ENCODE measurements around the gene PFN3.

- TF ChIP-seq GATA2 (IDR thresholded peaks at IDR 0.05; ENCODE audit: low read depth, low read length) (no peak), GATA3 (IDR thresholded peaks at IDR 0.05; ENCODE audit: low read depth, low read length) (no peak)
Observed at GRCh38 chr5:177386542-177386941, 13.9 kb downstream of the PFN3 start.

Measured in SH-SY5Y (cell line).